ENCODE results near the gene ZFYVE1. TPM values are rescaled to one million over a fixed set of nuclear protein-coding genes. Genes with fewer than 3 reads are reported as not detected.
A peak's percentile ranks its signal among the peaks of the same experiment; 100 is the strongest.

Gene ZFYVE1
- total and polyA plus RNA-seq, 2 donors (not counting 3 experiments of a cell fraction or from before 2014, with no cell fraction given) = 27.3 to 29.2 TPM

DNA sequence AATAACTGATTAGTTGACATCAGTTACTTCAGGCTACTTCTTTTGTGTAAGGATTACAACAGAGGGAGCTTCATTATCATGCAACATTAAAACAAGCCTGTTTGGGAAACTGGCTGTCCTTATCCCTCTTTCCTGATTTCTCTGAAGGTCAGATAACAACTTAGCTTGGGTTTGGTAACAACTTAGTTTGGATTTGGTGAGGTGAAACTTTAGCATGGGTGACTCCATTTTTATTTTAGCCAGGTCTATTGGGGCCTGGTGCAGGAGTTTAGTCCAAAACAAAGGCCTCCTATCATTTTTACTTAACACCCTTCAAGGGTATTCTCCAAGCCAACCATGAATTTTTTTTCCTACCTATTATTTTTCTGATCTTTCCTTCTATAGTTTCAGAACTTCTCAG, 1.1 kb upstream of the ZFYVE1 start:
- no TSS peak for BruUV-seq (replicated peaks)
- Histone ChIP-seq H3K27ac (ENCODE audit: insufficient read depth, low read depth, low read length) (no peak overlapping the region), H3K4me3 (replicated peaks in 1 of 3; ENCODE audit: insufficient read depth in 1 of 3, low read depth in 1 of 3, low read length in 3 of 3) (no peak overlapping the region), H4K20me1 (replicated peaks; ENCODE audit: control insufficient read depth, extremely low read depth, insufficient read depth, low read length) (peaks cover 5% of the 10 kb centered on the region), H3K36me3 (ENCODE audit: control insufficient read depth in 2 of 2, extremely low read depth in 1 of 2, insufficient read depth in 2 of 2, low read length in 2 of 2) (peaks cover 4 to 12% of the 10 kb centered on the region in 2 experiments), H3K79me2 (ENCODE audit: control insufficient read depth, insufficient read depth, low read length) (peaks cover 20% of the 10 kb centered on the region), H3K27me3 (ENCODE audit: control insufficient read depth in 2 of 2, insufficient read depth in 2 of 2, low read length in 2 of 2) (no peaks in the 10 kb centered on the region), H3K9ac (replicated peaks; ENCODE audit: extremely low read depth, insufficient read depth, low read length) (no peak overlapping the region), H3K9me3 (replicated peaks; ENCODE audit: control insufficient read depth, insufficient read depth, low read length) (no peaks in the 10 kb centered on the region), H3K4me2 (ENCODE audit: insufficient read depth, low read length) (no peak overlapping the region), H3K9me1 (replicated peaks; ENCODE audit: control insufficient read depth, extremely low read depth, insufficient read depth, low read length) (no peaks in the 10 kb centered on the region), H2AFZ (ENCODE audit: low read depth, low read length) (peak overlapping the region; percentile 76), H3K4me1 (ENCODE audit: control insufficient read depth, extremely low read depth, insufficient read depth, low read length) (peaks cover 6% of the 10 kb centered on the region)
- intact Hi-C loops (cut with micrococcal nuclease) (loop anchor here (1.0 kb wide), 1 partner anchor 30 kb away; the partner anchor contains the start of gene RBM25), dilution Hi-C loops (cut with MboI; ENCODE audit: extremely low pct_ligation_motif_present, low sequenced_read_pairs) (no loop called here)
- FAIRE-seq = no peak
- no peak for DNase-seq (ENCODE audit: low read depth, low spot score)
- ChIA-PET POLR2A (interaction anchor here (2.3 kb wide), 1 partner anchor 30 kb away, joined by 22 read pairs; the partner anchor contains the start of gene RBM25), CTCF (interaction anchor here (0.8 to 1.5 kb wide), 2 partner anchors 14 to 514 kb away, joined by 3 to 4 read pairs; no protein-coding TSS in a partner anchor)
- no peak for TF ChIP-seq POLR2AphosphoS5 (IDR thresholded peaks at IDR 0.05; ENCODE audit: insufficient read depth, low read depth, low read length)
- TF ChIP-seq, protein P1, sequence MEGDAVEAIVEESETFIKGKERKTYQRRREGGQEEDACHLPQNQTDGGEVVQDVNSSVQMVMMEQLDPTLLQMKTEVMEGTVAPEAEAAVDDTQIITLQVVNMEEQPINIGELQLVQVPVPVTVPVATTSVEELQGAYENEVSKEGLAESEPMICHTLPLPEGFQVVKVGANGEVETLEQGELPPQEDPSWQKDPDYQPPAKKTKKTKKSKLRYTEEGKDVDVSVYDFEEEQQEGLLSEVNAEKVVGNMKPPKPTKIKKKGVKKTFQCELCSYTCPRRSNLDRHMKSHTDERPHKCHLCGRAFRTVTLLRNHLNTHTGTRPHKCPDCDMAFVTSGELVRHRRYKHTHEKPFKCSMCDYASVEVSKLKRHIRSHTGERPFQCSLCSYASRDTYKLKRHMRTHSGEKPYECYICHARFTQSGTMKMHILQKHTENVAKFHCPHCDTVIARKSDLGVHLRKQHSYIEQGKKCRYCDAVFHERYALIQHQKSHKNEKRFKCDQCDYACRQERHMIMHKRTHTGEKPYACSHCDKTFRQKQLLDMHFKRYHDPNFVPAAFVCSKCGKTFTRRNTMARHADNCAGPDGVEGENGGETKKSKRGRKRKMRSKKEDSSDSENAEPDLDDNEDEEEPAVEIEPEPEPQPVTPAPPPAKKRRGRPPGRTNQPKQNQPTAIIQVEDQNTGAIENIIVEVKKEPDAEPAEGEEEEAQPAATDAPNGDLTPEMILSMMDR (IDR thresholded peaks at IDR 0.05; ENCODE audit: extremely low read depth in 1 of 2, insufficient read depth in 1 of 2, low read depth in 1 of 2, low read length in 2 of 2) = no peak
- no peak for TF ChIP-seq JUN (IDR thresholded peaks at IDR 0.05; ENCODE audit: borderline replicate concordance, insufficient read depth, insufficient read length, low read depth)
- TF ChIP-seq EZH2 (IDR thresholded peaks at IDR 0.05; ENCODE audit: borderline replicate concordance, low read depth, low read length, severe bottlenecking) = no peak
- TF ChIP-seq POLR2A (IDR thresholded peaks at IDR 0.05; ENCODE audit: low read depth, low read length) = no peak
- no peak for TF ChIP-seq FOS (IDR thresholded peaks at IDR 0.05; ENCODE audit: borderline replicate concordance, insufficient read depth, low read length)
- TF ChIP-seq GATA2 (IDR thresholded peaks at IDR 0.05; ENCODE audit: insufficient read depth, insufficient read length, low read depth, low read length) = no peak
- TF ChIP-seq, protein P2, sequence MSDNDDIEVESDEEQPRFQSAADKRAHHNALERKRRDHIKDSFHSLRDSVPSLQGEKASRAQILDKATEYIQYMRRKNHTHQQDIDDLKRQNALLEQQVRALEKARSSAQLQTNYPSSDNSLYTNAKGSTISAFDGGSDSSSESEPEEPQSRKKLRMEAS (IDR thresholded peaks at IDR 0.05; ENCODE audit: insufficient read depth, insufficient read length) = no peak
- no peak for TF ChIP-seq MYC (IDR thresholded peaks at IDR 0.05; ENCODE audit: low read depth, low read length)
